ENCODE data around the gene RAB34.

DNA sequence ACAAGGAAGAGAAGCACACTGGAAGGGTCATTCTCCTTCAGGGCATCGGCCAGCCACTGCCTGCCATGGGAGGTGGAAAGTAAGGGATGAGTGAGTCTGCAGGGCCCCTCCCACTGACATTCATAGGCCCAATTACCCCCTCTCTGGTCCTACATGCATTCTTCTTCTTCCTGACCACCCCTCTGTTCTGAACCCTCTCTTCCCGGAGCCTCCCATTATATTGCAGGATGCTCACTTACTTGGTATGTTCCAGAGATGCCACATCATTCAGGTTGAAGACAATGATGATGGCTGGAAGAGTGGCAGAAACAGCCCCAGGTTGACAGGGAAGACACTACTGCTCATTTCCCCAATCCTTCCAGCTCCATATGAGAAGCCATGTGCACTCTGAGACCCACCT, 2.5 kb downstream of the RAB34 start:
- TF ChIP-seq POLR2A (IDR thresholded peaks at IDR 0.05) (no peak), POLR2AphosphoS5 (IDR thresholded peaks at IDR 0.05) (no peak)
- TF ChIP-seq, protein P1, sequence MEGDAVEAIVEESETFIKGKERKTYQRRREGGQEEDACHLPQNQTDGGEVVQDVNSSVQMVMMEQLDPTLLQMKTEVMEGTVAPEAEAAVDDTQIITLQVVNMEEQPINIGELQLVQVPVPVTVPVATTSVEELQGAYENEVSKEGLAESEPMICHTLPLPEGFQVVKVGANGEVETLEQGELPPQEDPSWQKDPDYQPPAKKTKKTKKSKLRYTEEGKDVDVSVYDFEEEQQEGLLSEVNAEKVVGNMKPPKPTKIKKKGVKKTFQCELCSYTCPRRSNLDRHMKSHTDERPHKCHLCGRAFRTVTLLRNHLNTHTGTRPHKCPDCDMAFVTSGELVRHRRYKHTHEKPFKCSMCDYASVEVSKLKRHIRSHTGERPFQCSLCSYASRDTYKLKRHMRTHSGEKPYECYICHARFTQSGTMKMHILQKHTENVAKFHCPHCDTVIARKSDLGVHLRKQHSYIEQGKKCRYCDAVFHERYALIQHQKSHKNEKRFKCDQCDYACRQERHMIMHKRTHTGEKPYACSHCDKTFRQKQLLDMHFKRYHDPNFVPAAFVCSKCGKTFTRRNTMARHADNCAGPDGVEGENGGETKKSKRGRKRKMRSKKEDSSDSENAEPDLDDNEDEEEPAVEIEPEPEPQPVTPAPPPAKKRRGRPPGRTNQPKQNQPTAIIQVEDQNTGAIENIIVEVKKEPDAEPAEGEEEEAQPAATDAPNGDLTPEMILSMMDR (IDR thresholded peaks at IDR 0.05) = no peak
